Measurements from ENCODE around the gene COA5.

COA5 gene

GRCh38 chr2:98649135-98649991, 41.1 kb upstream of the COA5 start:
- DNase-seq (ENCODE audit: low read depth, low spot score) = peak; percentile 21
- POLR2A ChIA-PET = no interaction called here
- no peak overlapping the region for H3K4me3 ChIP-seq (ENCODE audit: low read depth, low read length)
- CTCF ChIA-PET = interaction anchor here (0.5 to 3.2 kb wide), 33 partner anchors 10 to 1611 kb away, joined by 3 to 73 read pairs (median 4); partner anchors contain the start of genes LIPT1 and REV1
- TF ChIP-seq CTCF (IDR thresholded peaks at IDR 0.05; ENCODE audit: insufficient read depth, low read length, missing control alignments) = peak; percentile 93

- TF ChIP-seq CTCF (IDR thresholded peaks at IDR 0.05; ENCODE audit: insufficient read depth, low read length, missing control alignments) = no peak
- DNase-seq (ENCODE audit: low read depth, low spot score) = no peak
- CTCF ChIA-PET = interaction anchor here (0.8 to 3.2 kb wide), 10 partner anchors 9 to 1612 kb away, joined by 3 to 73 read pairs (median 6); no protein-coding TSS in a partner anchor
- POLR2A ChIA-PET = no interaction called here
- H3K4me3 ChIP-seq (ENCODE audit: low read depth, low read length) = no peak overlapping the region
These were observed 40.1 kb upstream of the COA5 start for GRCh38 chr2:98648451-98648850.

GRCh38 chr2:98647636-98648035, 39.3 kb upstream of the COA5 start:
- CTCF ChIA-PET = interaction anchor here (3.2 kb wide), 1 partner anchor 418 kb away, joined by 73 read pairs; no protein-coding TSS in a partner anchor
- no peak overlapping the region for H3K4me3 ChIP-seq (ENCODE audit: low read depth, low read length)
- POLR2A ChIA-PET = no interaction called here
- TF ChIP-seq CTCF (IDR thresholded peaks at IDR 0.05; ENCODE audit: insufficient read depth, low read length, missing control alignments) = no peak
- DNase-seq (ENCODE audit: low read depth, low spot score) = no peak

DNA sequence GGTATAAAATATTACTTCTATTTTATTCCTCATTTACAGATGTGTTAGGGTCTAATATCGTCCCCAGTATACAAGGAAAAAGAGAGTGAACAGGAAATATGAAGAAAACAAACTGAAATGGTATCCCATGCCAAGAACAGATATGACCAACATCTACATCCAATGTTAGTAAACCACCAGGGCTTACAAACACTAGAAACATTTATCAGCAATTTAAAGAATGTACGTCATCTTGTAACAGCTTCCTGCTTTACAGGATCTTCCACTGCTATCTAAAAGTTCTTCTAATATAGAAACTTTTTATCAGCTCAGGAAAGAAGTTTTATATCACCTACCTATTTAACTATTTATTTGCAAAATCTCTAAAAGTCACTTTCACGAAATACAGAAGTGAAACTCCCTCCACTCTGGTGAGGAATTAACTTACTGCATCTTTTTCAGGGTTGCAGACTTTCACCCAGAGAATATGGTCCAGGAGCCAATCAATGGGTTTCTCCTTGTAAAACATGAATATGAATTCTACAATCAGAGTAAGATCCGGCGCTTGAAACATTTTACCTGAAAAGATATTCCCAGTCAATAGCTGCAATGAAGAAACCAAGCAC, 35.3 kb upstream of the COA5 start:
- ChIA-PET CTCF (no interaction called here), POLR2A (no interaction called here)
- no peak for TF ChIP-seq CTCF (IDR thresholded peaks at IDR 0.05; ENCODE audit: insufficient read depth, low read length, missing control alignments)
- no peak overlapping the region for H3K4me3 ChIP-seq (ENCODE audit: low read depth, low read length)
- no peak for DNase-seq (ENCODE audit: low read depth, low spot score)

GRCh38 chr2:98637401-98638147, 29.3 kb upstream of the COA5 start:
- CTCF ChIA-PET = no interaction called here
- DNase-seq (ENCODE audit: low read depth, low spot score) = no peak
- H3K4me3 ChIP-seq (ENCODE audit: low read depth, low read length) = no peak overlapping the region
- POLR2A ChIA-PET = no interaction called here
- no peak for TF ChIP-seq CTCF (IDR thresholded peaks at IDR 0.05; ENCODE audit: insufficient read depth, low read length, missing control alignments)

All from AG04449 (cell line).